Measurements from ENCODE around the gene PTPRN2. TPM values are rescaled to one million over a fixed set of nuclear protein-coding genes. Genes with fewer than 3 reads are reported as not detected.
A peak's percentile ranks its signal among the peaks of the same experiment; 100 is the strongest.

The PTPRN2 gene
- total and polyA plus RNA-seq, 2 of the 13 experiments (the other 11 are each of a cell fraction or from before 2014, with no cell fraction given), result 2.5 to 24.2 TPM

DNA sequence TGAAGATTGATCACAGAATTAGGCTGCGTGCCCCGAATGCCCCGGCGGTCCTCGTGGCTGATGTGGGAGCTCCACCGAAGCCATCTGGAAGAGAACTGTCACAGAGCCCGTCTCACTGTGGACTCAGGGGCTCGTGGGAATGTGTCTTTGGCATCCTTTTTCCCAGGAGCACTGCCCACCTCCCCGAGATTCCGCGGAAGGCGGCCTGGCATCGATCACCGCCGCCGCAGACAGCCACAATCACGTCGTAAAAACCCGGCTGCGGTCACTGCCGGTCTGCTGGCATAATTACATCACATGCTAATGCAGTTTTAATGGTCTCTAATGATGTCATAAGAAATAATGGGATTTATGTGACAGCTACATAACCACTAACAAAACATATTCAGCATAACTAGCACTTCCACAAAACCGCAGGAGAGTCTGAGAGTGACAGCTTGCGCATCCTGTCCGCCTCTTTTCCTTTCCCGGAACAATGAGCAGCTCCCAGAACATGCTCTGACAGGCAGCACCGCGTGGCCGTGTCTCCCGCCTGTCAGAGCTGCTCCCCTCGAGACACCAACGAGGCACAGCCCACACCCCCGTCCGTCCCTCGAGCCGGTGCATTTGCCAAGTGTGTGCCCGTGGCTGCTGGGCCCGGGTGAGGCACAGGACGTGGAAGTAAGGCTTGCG lies 490.0 kb downstream of the PTPRN2 start:
- H3K4me2 ChIP-seq (ENCODE audit: low read depth, low read length), result no peak overlapping the region
- no peak overlapping the region for H3K27ac ChIP-seq (ENCODE audit: extremely low read length, insufficient read depth, low read length)
- no peak overlapping the region for H3K9ac ChIP-seq (ENCODE audit: insufficient read depth, low read depth, low read length)
- H3K9me3 ChIP-seq (ENCODE audit: low read length), result no peaks in the 10 kb centered on the region
- no peak for FAIRE-seq
- no peaks in the 10 kb centered on the region for H3K36me3 ChIP-seq (replicated peaks in 1 of 2; ENCODE audit: control insufficient read depth in 1 of 2, insufficient read depth in 2 of 2, low read length in 2 of 2)
- intact Hi-C loops (cut with micrococcal nuclease; ENCODE audit: unreplicated experiment) (no loop called here), in situ Hi-C loops (cut with HindIII; ENCODE audit: extremely low pct_ligation_motif_present, low pct_unique_long_range_greater_than_20kb) (no loop called here)
- no peaks in the 10 kb centered on the region for H3K79me2 ChIP-seq (ENCODE audit: insufficient read depth, low read length)
- no peaks in the 10 kb centered on the region for H3K27me3 ChIP-seq (ENCODE audit: control insufficient read depth in 1 of 2, insufficient read depth in 2 of 2, low read length in 2 of 2)
- 87% methylated on average over 24 of the region's 39 CpGs for WGBS (ENCODE audit: low lambda C conversion rate)
- H3K4me3 ChIP-seq (replicated peaks in 1 of 3; ENCODE audit: insufficient read depth in 1 of 3, low read depth in 2 of 3, low read length in 3 of 3), result no peak overlapping the region
- ChIA-PET POLR2A (no interaction called here), CTCF (ENCODE audit: low intra/inter-chr PET ratio, low total read pairs) (no interaction called here)
- no peak for TF ChIP-seq NR1H2 (CRISPR knock-in tag; IDR thresholded peaks at IDR 0.05; ENCODE audit: borderline replicate concordance, low read depth)
- TF ChIP-seq XBP1 (CRISPR knock-in tag; IDR thresholded peaks at IDR 0.05), result no peak
- TF ChIP-seq AGO1 (IDR thresholded peaks at IDR 0.05; ENCODE audit: low read depth, low read length, poor library complexity, severe bottlenecking), result no peak
- TF ChIP-seq, protein P1, sequence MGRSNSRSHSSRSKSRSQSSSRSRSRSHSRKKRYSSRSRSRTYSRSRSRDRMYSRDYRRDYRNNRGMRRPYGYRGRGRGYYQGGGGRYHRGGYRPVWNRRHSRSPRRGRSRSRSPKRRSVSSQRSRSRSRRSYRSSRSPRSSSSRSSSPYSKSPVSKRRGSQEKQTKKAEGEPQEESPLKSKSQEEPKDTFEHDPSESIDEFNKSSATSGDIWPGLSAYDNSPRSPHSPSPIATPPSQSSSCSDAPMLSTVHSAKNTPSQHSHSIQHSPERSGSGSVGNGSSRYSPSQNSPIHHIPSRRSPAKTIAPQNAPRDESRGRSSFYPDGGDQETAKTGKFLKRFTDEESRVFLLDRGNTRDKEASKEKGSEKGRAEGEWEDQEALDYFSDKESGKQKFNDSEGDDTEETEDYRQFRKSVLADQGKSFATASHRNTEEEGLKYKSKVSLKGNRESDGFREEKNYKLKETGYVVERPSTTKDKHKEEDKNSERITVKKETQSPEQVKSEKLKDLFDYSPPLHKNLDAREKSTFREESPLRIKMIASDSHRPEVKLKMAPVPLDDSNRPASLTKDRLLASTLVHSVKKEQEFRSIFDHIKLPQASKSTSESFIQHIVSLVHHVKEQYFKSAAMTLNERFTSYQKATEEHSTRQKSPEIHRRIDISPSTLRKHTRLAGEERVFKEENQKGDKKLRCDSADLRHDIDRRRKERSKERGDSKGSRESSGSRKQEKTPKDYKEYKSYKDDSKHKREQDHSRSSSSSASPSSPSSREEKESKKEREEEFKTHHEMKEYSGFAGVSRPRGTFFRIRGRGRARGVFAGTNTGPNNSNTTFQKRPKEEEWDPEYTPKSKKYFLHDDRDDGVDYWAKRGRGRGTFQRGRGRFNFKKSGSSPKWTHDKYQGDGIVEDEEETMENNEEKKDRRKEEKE (IDR thresholded peaks at IDR 0.05), result no peak
- peak; percentile 48; the same call in 1 of the 2 replicates for TF ChIP-seq ATF7 (IDR thresholded peaks at IDR 0.05)
- no peak for TF ChIP-seq ATF7 (CRISPR knock-in tag; IDR thresholded peaks at IDR 0.05)
- TF ChIP-seq PHF5A (CRISPR knock-in tag; IDR thresholded peaks at IDR 0.05; ENCODE audit: low read depth, unreplicated experiment), result no peak
- peak; percentile 26; the same call in 1 of the 2 replicates for TF ChIP-seq CREB1 (IDR thresholded peaks at IDR 0.05)
- TF ChIP-seq CREB1 (CRISPR knock-in tag; IDR thresholded peaks at IDR 0.05), result no peak
- 0 out of 2 replicates have a peak, but pooled peaks cover 3% of the 10 kb centered on the region for H4K20me1 ChIP-seq (ENCODE audit: insufficient read depth, low read length)
- H2AFZ ChIP-seq (ENCODE audit: low read length), result no peak overlapping the region
- no peak for DNase-seq (ENCODE audit: low spot score)
- H3K4me1 ChIP-seq (ENCODE audit: insufficient read depth, low read length), result no peaks in the 10 kb centered on the region
- no TSS peak for BruUV-seq (replicated peaks)
- no peak; the same call in 2 of the 3 replicates for ATAC-seq
